ENCODE measurements around the gene RBMS1.

RBMS1 gene, protein sequence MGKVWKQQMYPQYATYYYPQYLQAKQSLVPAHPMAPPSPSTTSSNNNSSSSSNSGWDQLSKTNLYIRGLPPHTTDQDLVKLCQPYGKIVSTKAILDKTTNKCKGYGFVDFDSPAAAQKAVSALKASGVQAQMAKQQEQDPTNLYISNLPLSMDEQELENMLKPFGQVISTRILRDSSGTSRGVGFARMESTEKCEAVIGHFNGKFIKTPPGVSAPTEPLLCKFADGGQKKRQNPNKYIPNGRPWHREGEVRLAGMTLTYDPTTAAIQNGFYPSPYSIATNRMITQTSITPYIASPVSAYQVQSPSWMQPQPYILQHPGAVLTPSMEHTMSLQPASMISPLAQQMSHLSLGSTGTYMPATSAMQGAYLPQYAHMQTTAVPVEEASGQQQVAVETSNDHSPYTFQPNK

DNA sequence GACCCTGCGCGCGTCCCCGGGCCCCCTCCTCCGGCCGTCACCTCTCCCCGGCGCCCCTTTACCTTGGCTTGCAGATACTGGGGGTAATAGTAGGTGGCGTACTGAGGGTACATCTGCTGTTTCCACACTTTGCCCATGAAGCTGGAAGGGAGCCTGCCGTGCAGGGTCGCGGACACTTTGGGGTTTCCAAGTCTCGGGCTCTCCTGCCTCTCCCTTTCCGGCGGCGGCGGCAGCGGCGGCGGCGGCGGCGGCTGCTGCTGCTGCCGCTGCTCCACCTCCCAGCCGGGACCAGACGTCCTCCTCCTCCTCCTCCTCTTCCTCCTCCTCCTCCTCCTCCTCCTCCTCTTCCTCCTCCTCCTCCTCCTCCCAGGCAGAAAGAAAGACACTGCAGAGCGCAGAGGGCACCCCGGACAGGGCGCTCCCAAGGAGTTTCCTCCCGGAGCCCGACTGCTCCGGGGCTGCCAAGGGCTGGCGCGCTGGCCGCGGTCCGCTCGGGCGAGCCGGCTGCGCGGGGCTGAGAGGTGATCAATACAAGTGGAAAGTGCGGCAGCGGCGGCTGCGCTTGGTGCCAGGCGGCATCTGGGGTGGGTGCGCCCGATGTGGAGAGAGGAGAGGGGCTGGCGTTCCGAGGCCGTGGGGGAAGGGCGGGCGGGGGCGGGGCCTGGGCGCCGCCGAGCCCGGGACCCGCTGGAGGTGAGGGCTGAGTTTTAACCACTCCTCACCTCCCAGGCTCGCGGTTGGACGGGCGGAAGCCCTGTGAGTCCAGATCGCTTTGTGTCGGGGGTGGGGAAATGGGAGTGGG is at the start of gene RBMS1:
RBMS1 (minus strand) TSS at position 581 of the 802 bp plus-strand sequence; CDS start at position 137, 444 bp downstream.
- Histone ChIP-seq H3K9me3 (ENCODE audit: low read length) (no peaks in the 10 kb centered on the region), H3K27me3 (ENCODE audit: insufficient read depth, low read length) (no peaks in the 10 kb centered on the region), H3K36me3 (ENCODE audit: insufficient read depth, low read length) (no peaks in the 10 kb centered on the region), H3K4me1 (ENCODE audit: insufficient read depth, low read length) (peaks cover 23% of the 10 kb centered on the region), H3K4me3 (ENCODE audit: low read length) (peak within 1 kb of the TSS; percentile 96), H2AFZ (ENCODE audit: low read depth, low read length) (peak within 1 kb of the TSS; percentile 91)

DNA sequence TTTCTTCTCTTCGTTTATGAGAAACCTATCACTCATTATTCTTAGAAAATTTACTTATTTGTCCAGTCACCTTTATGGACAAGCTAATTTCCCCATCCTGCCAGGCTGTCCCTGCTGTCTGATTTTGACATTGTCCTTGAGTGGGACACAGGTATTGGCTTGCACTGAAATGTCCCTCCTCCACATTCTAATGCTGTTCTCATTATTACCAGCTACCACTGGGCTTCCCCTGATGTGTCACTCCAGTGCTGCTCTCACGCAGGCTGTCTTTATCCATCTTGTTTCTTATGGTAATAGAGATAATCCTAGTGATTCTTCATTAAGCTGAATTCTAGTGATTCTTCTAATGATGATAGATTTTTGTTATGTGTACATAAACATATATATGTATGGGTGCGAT is 48.1 kb upstream of the RBMS1 start:
- H3K36me3 ChIP-seq (ENCODE audit: insufficient read depth, low read length), result no peaks in the 10 kb centered on the region
- no peaks in the 10 kb centered on the region for H3K27me3 ChIP-seq (ENCODE audit: insufficient read depth, low read length)
- no peak overlapping the region for H3K4me3 ChIP-seq (ENCODE audit: low read length)
- H3K9me3 ChIP-seq (ENCODE audit: low read length), result no peaks in the 10 kb centered on the region
- no peak overlapping the region for H2AFZ ChIP-seq (ENCODE audit: low read depth, low read length)
- H3K4me1 ChIP-seq (ENCODE audit: insufficient read depth, low read length), result no peaks in the 10 kb centered on the region

DNA sequence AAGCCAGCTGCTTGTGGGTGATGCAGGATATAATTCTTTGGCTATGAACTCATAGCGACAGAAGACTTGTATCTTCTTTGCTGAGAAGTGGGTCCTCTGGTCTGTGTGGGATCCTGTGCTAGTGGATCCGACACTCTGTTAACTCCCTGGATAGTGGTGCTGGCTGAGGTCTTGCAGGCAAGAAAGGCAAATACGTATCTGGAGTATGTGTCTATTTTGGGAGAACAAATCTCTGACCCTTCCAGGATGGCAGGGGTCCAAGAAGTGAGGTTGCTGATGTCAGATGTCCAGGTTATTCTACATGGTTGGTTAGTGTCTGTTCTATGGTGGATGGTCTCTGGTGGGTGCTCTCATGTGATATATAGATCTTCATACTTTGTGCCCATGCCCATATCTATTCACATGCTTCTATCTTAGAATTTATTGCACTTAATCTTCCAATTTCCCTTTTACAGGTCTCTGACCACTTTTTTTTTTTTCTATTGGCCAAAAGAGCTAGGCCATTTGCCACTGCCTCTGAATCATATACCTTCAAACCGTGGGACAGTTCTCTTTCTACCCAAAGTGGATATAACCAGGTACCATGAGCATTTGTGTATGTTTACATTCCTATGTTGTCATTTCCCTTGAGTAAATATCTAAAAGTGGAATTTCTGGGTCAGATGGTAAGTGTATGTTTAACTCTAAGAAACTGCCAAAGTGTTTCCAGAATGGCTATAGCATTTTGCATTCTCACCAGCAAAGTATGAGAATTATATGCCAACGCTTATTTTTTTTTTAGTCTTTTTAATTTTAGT is 45.1 kb upstream of the RBMS1 start:
- Histone ChIP-seq H3K4me1 (ENCODE audit: insufficient read depth, low read length) (peaks cover 6% of the 10 kb centered on the region), H3K9me3 (ENCODE audit: low read length) (no peaks in the 10 kb centered on the region), H3K4me3 (ENCODE audit: low read length) (no peak overlapping the region), H3K27me3 (ENCODE audit: insufficient read depth, low read length) (no peaks in the 10 kb centered on the region), H3K36me3 (ENCODE audit: insufficient read depth, low read length) (no peaks in the 10 kb centered on the region), H2AFZ (ENCODE audit: low read depth, low read length) (no peak overlapping the region)

DNA sequence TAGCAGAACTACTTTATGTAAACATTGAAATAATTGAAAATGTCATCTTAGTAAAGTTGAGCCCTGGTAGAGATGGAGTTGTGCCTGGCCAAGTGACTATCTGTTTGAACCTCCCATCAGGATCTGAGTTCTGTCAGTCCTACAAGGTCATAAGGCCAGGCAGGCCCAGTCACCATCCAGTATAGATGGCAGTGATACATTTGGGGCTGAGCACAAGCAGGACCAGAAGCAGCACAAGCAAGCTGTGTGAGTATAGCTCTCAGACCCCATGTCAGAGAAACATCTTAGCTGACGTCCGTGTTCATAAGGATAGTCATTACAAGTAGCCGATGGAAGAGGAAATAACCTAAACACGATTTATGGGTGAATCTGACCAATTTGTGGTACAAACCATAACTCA is 44.5 kb upstream of the RBMS1 start:
- no peaks in the 10 kb centered on the region for H3K27me3 ChIP-seq (ENCODE audit: insufficient read depth, low read length)
- no peaks in the 10 kb centered on the region for H3K36me3 ChIP-seq (ENCODE audit: insufficient read depth, low read length)
- H3K9me3 ChIP-seq (ENCODE audit: low read length), result no peaks in the 10 kb centered on the region
- H3K4me3 ChIP-seq (ENCODE audit: low read length), result no peak overlapping the region
- peaks cover 6% of the 10 kb centered on the region for H3K4me1 ChIP-seq (ENCODE audit: insufficient read depth, low read length)
- H2AFZ ChIP-seq (ENCODE audit: low read depth, low read length), result no peak overlapping the region

DNA sequence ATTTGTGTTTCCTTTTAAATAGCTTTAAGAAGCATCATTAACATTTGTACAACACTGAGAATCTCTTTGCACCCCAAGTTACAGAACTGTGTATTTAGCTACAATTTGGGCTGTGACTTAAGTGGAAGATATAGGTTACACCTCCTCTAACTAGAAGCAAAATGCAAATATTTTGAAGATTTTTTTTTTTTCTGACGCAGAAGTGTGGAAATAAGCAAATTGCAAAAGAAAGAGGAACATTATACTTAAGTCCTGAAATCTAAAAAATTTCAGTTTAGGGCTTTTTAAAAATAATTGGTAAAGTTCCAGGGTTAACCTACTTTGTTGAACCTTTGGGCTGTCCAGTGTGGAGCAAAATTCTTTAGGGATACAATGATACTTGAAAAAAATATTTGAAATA is 41.4 kb upstream of the RBMS1 start:
- peaks cover 6% of the 10 kb centered on the region for H3K4me1 ChIP-seq (ENCODE audit: insufficient read depth, low read length)
- H3K27me3 ChIP-seq (ENCODE audit: insufficient read depth, low read length), result no peaks in the 10 kb centered on the region
- H3K36me3 ChIP-seq (ENCODE audit: insufficient read depth, low read length), result no peaks in the 10 kb centered on the region
- no peaks in the 10 kb centered on the region for H3K9me3 ChIP-seq (ENCODE audit: low read length)
- no peak overlapping the region for H3K4me3 ChIP-seq (ENCODE audit: low read length)
- H2AFZ ChIP-seq (ENCODE audit: low read depth, low read length), result no peak overlapping the region

DNA sequence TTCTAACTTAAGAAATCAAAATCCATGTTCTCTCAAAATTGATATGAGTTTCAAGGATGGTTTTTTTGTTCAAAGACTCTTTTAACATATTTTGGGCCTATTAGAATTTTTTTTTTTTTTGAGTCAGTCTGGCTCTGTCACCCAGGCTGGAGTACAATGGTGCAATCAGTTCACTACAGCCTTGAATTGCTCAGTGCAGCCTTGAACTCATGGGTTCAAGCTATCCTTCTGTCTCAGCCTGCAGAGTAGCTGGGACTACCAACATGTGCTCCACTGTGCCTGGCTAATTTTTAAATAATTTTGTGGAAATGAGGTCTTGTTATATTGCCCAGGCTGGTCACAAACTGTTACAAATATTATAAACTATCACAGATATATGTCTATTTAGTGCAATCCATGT is 40.6 kb upstream of the RBMS1 start:
- no peak overlapping the region for H2AFZ ChIP-seq (ENCODE audit: low read depth, low read length)

DNA sequence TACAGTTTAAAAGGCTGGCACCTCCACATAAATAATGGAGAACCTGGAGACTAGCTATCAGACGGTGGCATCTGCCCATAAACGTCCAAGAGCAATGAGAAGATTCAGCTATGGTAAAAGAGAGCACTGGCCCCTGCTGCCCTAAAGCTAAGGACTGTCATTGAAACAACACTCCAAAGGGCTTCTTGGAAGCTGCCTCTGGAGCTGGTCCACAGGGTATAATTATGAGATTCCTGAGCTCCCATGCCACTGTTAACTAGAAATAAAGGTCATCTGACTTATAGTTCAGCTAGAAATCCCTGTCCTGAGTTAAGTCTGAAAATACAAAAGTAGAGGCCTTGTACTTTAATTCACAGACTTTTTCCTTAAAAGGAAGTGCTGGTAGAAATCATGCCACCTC is 39.9 kb upstream of the RBMS1 start:
- Histone ChIP-seq H3K9me3 (ENCODE audit: low read length) (no peaks in the 10 kb centered on the region), H3K36me3 (ENCODE audit: insufficient read depth, low read length) (no peaks in the 10 kb centered on the region), H3K4me1 (ENCODE audit: insufficient read depth, low read length) (peaks cover 6% of the 10 kb centered on the region), H3K27me3 (ENCODE audit: insufficient read depth, low read length) (no peaks in the 10 kb centered on the region), H3K4me3 (ENCODE audit: low read length) (no peak overlapping the region), H2AFZ (ENCODE audit: low read depth, low read length) (no peak overlapping the region)

More for the DNA sequence above, 40.6 kb upstream of the RBMS1 start:
- no peaks in the 10 kb centered on the region for H3K36me3 ChIP-seq (ENCODE audit: insufficient read depth, low read length)
- H3K27me3 ChIP-seq (ENCODE audit: insufficient read depth, low read length), result no peaks in the 10 kb centered on the region
- H3K4me1 ChIP-seq (ENCODE audit: insufficient read depth, low read length), result peaks cover 6% of the 10 kb centered on the region
- H3K9me3 ChIP-seq (ENCODE audit: low read length), result no peaks in the 10 kb centered on the region
- no peak overlapping the region for H3K4me3 ChIP-seq (ENCODE audit: low read length)

DNA sequence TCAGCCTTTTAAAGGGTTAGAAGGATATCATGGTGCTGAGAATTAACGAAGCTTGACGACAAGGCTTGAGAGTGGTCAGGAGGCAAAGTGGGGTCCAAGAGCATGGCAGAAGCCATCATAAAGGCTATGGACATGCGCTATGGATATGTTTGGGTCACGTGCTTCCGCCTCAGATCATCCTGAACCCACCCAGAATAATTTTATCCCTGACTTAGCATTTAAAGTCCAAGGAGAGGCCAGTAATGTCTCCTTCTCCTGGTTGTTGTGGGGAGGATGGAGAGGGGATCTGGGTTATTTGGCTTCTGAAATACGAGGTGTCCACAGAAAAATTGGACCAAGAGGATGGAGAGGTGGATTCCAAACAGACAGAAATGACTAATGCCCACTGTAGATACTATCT is 38.8 kb upstream of the RBMS1 start:
- Histone ChIP-seq H3K9me3 (ENCODE audit: low read length) (no peaks in the 10 kb centered on the region), H3K4me3 (ENCODE audit: low read length) (no peak overlapping the region), H3K4me1 (ENCODE audit: insufficient read depth, low read length) (peaks cover 6% of the 10 kb centered on the region), H3K27me3 (ENCODE audit: insufficient read depth, low read length) (no peaks in the 10 kb centered on the region), H3K36me3 (ENCODE audit: insufficient read depth, low read length) (no peaks in the 10 kb centered on the region), H2AFZ (ENCODE audit: low read depth, low read length) (no peak overlapping the region)

DNA sequence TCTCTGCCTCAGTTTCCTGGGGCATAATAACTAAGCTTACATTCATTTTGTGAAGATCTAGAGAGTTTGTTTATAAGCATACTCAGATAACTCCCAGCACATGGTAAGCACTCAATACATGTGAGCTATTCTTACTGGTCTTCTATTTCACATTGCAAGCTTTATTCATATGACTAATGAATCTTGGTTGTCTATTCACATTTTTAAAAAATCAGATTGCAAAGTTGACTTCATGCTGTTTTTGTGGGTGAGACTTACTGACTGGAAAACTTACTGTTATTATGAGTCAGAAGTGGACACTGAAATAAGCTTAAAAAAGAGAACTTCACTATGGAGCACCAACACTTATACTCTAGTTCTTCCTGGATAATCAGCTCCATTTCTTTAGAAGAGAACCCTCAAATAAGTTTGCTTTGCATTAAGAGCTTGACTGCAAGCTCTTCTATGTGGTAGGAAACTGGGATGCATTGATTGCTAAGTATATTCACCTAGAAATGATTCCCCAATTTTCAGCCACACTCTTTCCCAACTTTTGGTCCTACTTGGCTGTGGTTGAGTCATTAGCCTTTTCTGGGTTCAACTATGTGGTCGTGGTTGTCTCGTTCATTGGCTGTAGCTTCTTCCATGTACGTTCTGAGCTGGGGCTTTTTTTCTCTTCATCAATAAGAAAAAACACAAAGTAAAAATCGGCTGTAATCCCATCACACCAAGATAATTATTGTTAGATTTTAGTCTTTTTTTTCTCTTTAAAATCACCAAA is 29.5 kb upstream of the RBMS1 start:
- Histone ChIP-seq H3K4me3 (ENCODE audit: low read length) (no peak overlapping the region), H3K9me3 (ENCODE audit: low read length) (no peaks in the 10 kb centered on the region), H3K36me3 (ENCODE audit: insufficient read depth, low read length) (no peaks in the 10 kb centered on the region), H3K4me1 (ENCODE audit: insufficient read depth, low read length) (no peaks in the 10 kb centered on the region), H2AFZ (ENCODE audit: low read depth, low read length) (no peak overlapping the region), H3K27me3 (ENCODE audit: insufficient read depth, low read length) (no peaks in the 10 kb centered on the region)

DNA sequence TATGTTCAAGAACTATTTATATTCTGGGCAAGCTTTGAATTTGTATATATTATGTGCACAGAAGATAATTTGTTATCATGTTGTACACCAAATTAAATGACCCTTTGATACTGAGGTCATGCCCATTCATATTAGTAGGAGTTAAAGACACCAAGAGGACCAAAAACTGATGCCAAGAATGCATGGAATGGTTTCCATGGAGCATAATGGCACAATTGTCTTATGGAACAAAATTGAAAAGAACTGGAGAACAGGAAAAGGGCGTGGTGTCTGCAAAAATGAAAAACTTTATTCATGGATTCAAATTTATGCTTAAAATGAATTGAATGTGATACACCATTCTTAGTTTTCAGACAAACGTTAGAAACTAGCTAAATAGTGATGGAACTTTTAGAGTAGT is 24.1 kb upstream of the RBMS1 start:
- Histone ChIP-seq H2AFZ (ENCODE audit: low read depth, low read length) (no peak overlapping the region), H3K4me1 (ENCODE audit: insufficient read depth, low read length) (peaks cover 2% of the 10 kb centered on the region), H3K9me3 (ENCODE audit: low read length) (no peaks in the 10 kb centered on the region), H3K4me3 (ENCODE audit: low read length) (no peak overlapping the region), H3K27me3 (ENCODE audit: insufficient read depth, low read length) (no peaks in the 10 kb centered on the region), H3K36me3 (ENCODE audit: insufficient read depth, low read length) (no peaks in the 10 kb centered on the region)

DNA sequence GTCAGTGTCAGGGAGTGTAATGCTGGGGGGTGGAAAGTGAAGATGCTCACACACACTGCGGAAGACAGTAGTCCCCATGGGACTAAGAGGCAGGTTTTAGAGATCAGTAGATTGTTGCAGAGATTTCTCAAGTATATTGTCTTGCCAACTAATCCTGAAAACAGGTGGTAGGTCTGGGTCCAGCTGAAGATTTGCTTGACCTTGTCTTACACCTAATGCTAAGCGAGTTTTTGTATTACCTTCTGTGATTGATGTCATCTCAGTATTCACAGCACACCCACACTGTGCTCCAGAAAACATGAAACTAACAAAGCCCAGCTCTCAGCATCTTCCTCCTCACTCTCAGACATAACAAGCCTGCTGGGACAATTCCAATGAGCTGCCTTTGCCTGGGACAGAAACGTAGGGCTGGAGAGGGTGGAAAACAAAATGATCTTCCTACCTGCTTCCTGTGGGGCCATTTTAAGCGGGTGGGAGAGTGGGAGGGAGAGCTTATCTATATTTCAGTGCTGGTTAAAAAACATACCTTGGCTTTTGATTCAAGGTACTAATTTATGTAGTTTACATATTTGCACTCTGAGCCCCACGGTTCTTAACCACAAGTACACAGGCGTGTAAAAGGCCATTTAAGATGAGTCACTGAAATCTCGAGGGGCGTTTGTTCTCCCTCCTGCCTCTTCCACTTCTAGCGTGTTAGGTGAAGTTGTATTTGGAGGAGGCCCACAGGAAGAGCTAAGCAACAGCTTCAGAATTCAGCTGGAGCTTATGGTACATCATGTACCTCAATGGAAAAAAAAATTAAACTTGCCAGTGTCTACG is 23.1 kb upstream of the RBMS1 start:
- Histone ChIP-seq H3K27me3 (ENCODE audit: insufficient read depth, low read length) (no peaks in the 10 kb centered on the region), H3K9me3 (ENCODE audit: low read length) (no peaks in the 10 kb centered on the region), H3K4me3 (ENCODE audit: low read length) (no peak overlapping the region), H3K36me3 (ENCODE audit: insufficient read depth, low read length) (no peaks in the 10 kb centered on the region), H3K4me1 (ENCODE audit: insufficient read depth, low read length) (peaks cover 2% of the 10 kb centered on the region), H2AFZ (ENCODE audit: low read depth, low read length) (no peak overlapping the region)

DNA sequence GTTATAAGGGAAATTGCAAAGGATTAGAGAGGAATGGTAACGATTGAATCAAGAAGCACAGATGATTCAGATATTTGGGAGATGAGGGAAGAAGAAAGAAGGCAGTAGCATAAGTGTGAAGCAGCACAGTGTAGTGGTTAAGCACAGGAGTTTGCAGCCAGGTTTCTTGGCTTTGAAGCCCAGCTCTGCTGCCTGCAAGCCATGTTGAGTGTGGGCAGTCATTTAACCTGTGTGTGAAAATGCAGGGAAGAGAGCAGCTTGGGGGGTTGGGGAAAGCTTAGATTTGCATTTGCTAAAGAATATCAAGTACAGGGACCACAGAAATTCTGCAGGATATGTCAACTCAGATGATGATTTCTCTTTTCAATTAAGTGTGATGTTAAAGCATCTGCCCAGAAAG is 21.5 kb upstream of the RBMS1 start:
- Histone ChIP-seq H3K4me3 (ENCODE audit: low read length) (no peak overlapping the region), H3K4me1 (ENCODE audit: insufficient read depth, low read length) (peaks cover 2% of the 10 kb centered on the region), H2AFZ (ENCODE audit: low read depth, low read length) (no peak overlapping the region), H3K9me3 (ENCODE audit: low read length) (no peaks in the 10 kb centered on the region), H3K27me3 (ENCODE audit: insufficient read depth, low read length) (no peaks in the 10 kb centered on the region), H3K36me3 (ENCODE audit: insufficient read depth, low read length) (no peaks in the 10 kb centered on the region)
